ES-I3 (cell line): ENCODE measurements around the gene SPATA25.
A peak's percentile ranks its signal among the peaks of the same experiment; 100 is the strongest.
"Not testable (repeated sequence)": the region's sequence is repeated elsewhere in the genome, so short reads cannot be mapped to it uniquely, and the experiment has no call there.

Source experiments
- H3K36me3 ChIP-seq: 2 replicates; pipeline ENCODE4 v1.6.1; 2013; ENCODE audit warnings: mild to moderate bottlenecking, low read length, control low read depth, moderate library complexity; ENCODE audit not compliant: insufficient read depth
- H3K4me1 ChIP-seq: 2 replicates; pipeline ENCODE4 v1.6.1; 2013; ENCODE audit warnings: mild to moderate bottlenecking, control low read depth, low read length; ENCODE audit not compliant: insufficient read depth
- H3K9ac ChIP-seq: 2 replicates; pipeline ENCODE4 v1.6.1; 2013; ENCODE audit warnings: low read depth, mild to moderate bottlenecking, low read length, moderate library complexity
- H3K9me3 ChIP-seq: 2 replicates; pipeline ENCODE4 v1.6.1; 2013; ENCODE audit warnings: mild to moderate bottlenecking, low read length, moderate library complexity; ENCODE audit not compliant: control insufficient read depth, insufficient read depth

SPATA25 gene, protein sequence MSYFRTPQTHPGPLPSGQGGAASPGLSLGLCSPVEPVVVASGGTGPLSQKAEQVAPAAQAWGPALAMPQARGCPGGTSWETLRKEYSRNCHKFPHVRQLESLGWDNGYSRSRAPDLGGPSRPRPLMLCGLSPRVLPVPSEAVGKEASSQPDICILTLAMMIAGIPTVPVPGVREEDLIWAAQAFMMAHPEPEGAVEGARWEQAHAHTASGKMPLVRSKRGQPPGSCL

DNA sequence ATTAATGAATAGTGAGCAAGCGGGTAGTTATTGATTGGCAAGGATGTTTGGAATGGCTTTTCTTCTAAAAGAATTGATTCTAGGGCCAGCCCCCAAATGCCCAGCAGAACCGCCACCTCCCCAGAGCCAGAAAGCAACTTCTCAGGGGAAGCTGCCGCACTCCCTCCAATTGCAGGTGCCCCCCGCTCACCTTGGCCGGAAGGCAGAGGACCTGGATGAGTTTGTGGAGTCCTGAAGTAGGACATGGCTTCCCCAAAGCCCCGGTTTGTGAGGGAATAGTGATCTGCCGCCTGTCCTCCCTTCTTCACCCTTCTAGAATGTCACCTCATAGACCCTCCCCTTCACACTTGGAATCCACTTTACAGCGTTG, at the start of gene SPATA25:
Gene SPATA25 (minus strand): TSS at position 277 of the 370 bp plus-strand sequence. CDS start 32 bp downstream, at position 245.
- Histone ChIP-seq H3K4me1 (no peaks in the 10 kb centered on the region), H3K9me3 (no peaks in the 10 kb centered on the region), H3K36me3 (peaks cover 3% of the 10 kb centered on the region; the same call in 1 of the 2 replicates), H3K9ac (no peak within 1 kb of the TSS)

DNA sequence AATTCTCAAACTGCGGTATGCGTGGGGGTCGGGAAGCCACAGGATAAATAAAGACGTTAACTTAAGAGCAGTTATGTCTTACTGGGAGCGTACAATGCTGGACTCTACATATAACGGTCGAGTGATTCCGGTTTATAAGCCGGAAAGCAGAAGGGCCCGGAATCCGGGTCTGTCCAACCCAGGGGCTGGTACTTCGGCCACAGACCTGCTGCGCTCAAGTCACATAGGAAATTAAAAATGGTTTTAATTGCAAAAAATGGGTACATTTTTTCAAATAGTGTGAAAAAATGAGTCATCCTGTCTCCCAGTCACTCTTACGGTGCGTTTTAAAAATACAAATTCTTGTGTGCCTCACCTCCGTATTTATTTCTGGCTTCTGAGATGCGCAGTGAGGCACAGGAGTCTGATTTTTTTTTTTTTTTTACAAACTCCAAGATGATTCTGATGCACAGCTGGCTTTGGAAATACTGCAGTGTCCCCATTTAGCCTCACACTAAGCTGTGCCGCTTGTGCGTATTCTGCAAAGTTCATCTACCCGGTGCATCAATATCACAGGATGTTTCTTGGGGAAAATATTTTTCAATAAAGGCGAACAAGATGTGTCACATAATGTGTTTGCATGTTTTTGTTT, 48.1 kb upstream of the SPATA25 start:
- H3K9me3 ChIP-seq = no peaks in the 10 kb centered on the region
- peaks cover 9% of the 10 kb centered on the region for H3K36me3 ChIP-seq
- peak overlapping the region; percentile 81 for H3K9ac ChIP-seq
- H3K4me1 ChIP-seq = peaks cover 17% of the 10 kb centered on the region

DNA sequence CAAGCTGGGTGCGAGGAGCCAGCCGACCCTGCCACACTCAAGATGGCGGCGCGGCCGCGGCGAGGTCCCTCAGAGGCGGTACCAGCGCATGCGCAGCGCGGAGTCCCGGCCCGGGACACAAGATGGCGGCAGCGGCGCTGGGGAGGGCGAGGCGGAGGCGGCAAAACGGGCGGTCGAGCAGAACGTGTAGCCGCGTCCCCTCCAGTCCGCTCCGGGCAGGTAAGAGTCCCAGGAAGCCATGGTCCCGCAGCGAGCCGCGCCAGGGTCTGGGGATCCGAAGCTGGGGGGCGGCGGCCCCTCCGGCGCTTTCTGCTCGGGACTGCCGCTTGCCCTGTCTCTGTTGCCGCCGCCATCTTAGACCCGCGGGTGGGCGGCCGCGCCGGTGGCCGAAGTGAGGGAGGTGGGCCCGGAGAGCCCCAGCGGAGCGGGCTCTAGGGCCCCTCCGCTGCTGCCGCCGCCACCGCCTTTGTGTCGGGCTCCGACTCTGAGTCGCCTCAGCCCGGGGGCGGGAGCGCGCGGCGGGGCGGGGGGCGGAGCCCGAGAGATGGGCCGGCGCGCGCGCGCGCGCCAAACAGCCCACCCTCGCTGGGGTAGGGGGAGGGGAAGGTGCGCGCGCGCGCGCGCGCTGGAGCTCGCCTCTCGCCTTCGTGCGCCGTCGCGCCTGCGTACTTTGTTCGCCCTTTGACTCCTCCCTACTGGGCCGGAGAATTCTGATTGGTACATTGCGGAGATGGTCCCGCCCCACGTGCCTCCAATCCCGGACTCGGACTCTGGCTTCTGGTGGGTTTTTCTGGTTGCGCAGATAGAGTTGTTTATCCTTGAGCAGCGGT, 47.4 kb upstream of the SPATA25 start, which contains the start of gene PCIF1:
Gene PCIF1 (plus strand): TSS at position 98 of the 830 bp plus-strand sequence. CDS start 4,317 bp downstream, outside the sequence.
- Histone ChIP-seq H3K4me1 (peaks cover 17% of the 10 kb centered on the region), H3K9me3 (no peaks in the 10 kb centered on the region), H3K9ac (peak within 1 kb of the TSS; percentile 98), H3K36me3 (peaks cover 3% of the 10 kb centered on the region; the same call in 1 of the 2 replicates)

DNA sequence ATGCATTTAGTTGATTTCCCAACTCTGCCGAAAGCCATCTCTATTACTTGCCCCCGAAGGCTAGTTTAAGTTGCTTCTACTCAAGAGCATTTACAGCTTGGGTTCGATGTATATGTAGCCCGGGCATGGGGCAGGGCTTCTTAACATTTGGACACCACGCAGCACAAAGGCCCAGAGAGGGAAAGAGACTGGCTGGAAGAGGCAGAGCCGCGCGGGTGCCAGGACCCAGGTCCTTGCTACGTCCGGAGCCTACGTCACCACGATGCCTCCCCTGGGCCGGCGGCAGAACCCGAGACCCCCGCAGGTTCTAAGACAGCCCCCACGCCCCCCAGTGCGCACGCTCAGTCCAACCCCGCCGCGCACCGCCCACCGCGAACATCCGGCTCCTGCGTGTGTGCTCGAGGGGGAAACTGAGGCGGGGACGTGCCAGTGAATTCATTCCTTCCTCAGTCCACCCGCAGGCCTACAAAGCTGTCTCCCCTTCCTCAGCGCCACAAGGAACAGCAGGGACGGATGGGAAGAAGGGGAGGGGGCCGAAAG, 46.7 kb upstream of the SPATA25 start:
- Histone ChIP-seq H3K9me3 (no peaks in the 10 kb centered on the region), H3K36me3 (no peaks in the 10 kb centered on the region), H3K4me1 (peaks cover 17% of the 10 kb centered on the region), H3K9ac (peak overlapping the region; percentile 98)

DNA sequence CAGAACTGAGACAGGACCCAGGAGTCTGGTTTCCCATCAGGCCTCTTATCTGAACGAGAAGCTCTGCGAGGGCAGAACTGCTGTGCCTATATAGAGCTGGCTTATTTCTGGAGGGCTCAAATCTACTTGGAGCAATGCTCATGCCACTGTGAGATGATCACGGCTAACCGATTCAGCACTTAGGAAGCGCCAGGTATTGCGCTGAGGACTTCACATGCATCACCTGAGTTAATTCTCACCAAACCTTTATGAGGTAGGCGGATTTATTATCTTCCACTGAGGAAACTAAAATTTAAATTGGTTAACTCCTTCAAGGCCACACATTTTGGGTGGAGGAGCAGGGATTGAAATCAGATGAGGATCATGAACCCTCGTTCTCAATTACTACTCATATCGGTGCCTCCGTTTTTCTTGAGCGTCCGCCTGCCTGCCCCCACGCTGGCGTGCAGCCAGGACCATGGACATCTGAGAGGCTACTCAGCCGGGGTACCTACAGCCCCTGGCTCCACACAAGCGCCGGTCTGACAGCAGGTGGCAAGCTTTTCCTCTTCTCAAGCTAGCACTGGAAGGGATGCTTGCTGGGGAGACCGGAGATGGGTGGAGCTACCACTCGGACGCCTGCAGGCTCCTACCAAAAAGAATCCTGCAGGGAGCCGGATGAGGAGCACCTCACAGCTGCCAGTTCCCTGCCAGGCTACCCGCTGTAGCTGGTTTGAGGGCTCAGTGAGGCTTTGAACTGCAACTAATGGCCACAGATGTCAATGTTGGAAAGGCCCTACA, 46.0 kb upstream of the SPATA25 start:
- Histone ChIP-seq H3K9me3 (no peaks in the 10 kb centered on the region), H3K4me1 (peaks cover 15% of the 10 kb centered on the region), H3K36me3 (no peaks in the 10 kb centered on the region), H3K9ac (peak overlapping the region; percentile 98)

DNA sequence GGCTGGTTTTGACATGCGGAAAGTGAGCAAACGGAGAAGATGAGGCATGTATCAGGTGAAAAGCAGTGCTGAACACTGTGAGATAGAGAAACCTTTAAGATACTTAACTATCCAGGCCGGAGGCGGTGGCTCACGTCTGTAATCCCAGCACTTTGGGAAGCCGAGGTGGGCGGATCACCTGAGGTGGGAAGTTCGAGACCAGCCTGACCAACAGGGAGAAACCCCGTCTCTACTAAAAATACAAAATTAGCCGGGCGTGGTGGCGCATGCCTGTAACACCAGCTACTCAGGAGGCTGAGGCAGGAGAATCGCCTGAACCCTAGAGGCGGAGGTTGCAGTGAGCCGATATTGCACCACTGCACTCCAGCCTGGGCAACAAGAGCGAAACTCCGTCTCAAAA, 44.3 kb upstream of the SPATA25 start:
- H3K4me1 ChIP-seq, H3K9me3 ChIP-seq, H3K9ac ChIP-seq, H3K36me3 ChIP-seq: not testable (repeated sequence)

DNA sequence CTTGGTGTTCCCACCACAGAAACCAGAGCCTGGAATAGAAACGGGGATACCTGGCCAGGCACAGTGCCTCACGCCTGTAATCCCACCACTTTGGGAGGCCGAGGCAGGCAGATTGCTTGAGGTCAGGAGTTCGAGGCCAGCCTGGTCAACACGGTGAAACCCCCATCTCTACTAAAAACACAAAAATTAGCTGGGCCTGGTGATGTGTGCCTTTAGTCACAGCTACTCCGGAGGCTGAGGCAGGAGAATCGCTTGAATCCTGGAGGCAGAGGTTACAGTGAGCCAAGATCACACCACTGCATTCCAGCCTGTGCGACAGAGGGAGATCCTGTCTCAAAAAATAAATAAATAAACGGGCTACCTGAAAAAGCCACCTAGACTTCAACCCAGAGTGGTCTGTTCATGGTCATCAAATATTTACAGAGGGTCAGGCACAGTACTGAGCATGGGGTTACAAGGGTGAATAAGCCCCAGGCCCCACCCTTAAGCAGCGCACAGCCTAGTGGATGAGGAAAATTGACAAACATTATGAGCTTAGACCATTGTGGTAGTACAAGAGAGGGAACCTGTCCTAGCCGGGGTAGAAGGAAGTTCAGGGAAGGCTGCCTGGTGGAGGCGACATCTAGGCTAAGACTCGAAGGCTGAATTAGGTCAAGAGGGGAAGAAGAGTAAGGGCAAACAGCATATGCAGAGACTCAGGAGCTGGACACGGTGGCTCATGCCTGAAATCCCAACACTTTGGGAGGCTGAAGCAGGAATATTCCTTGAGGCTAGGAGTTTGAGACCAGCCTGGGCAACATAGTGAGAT, 39.9 kb upstream of the SPATA25 start:
- Histone ChIP-seq H3K9me3 (no peaks in the 10 kb centered on the region), H3K4me1 (no peaks in the 10 kb centered on the region), H3K36me3 (no peaks in the 10 kb centered on the region), H3K9ac (no peak overlapping the region)

DNA sequence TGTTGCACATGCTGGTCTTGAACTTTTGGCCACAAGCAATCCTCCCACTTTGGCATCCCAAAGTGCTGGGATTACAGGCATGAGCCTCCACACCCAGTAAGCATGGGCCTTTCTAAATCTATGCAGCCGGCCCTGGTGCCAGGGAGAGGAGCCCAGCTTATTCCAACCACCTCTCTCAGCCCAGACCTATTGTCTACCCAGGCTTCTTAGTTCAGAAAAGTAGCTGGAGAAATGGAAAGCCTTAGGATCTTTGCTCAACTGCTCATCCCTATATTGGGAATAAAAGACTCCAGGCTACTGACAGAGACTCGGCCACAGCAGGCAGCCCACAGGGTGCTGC, 39.3 kb upstream of the SPATA25 start:
- H3K4me1 ChIP-seq = no peaks in the 10 kb centered on the region
- no peaks in the 10 kb centered on the region for H3K36me3 ChIP-seq
- H3K9ac ChIP-seq = no peak overlapping the region
- H3K9me3 ChIP-seq = no peaks in the 10 kb centered on the region

DNA sequence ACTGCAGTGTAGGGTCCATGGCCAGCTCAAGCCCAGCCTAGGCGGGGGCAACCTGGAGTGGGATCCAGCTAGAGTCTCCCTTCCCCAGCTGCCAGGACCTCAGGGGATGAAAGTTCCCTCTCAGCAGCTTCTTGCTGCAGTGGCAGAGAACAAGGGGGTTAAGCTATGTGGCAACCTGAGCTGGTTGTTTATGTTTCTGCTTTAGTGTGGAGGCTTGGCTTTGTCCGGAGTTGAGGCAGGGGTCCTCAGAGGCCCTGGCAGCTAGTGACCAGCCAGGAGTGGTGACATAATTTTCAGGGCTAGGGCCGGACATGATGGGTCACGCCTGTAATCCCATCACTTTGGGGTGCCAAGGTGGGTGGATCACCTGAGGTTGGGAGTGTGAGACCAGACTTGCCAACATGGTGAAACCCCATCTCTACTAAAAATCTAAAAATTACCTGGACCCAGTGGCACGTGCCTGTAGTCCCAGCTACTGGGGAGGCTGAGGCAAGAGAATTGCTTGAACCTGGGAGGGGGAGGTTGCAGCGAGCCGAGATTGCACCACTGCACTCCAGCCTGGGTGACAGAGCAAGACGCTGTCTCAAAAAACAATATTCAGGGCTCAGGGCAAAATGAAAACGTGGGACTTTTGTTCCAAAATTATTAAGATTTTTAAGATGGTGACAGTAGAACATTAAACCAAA, 38.5 kb upstream of the SPATA25 start:
- Histone ChIP-seq H3K9me3 (no peaks in the 10 kb centered on the region), H3K9ac (no peak overlapping the region), H3K36me3 (no peaks in the 10 kb centered on the region), H3K4me1 (no peaks in the 10 kb centered on the region)

DNA sequence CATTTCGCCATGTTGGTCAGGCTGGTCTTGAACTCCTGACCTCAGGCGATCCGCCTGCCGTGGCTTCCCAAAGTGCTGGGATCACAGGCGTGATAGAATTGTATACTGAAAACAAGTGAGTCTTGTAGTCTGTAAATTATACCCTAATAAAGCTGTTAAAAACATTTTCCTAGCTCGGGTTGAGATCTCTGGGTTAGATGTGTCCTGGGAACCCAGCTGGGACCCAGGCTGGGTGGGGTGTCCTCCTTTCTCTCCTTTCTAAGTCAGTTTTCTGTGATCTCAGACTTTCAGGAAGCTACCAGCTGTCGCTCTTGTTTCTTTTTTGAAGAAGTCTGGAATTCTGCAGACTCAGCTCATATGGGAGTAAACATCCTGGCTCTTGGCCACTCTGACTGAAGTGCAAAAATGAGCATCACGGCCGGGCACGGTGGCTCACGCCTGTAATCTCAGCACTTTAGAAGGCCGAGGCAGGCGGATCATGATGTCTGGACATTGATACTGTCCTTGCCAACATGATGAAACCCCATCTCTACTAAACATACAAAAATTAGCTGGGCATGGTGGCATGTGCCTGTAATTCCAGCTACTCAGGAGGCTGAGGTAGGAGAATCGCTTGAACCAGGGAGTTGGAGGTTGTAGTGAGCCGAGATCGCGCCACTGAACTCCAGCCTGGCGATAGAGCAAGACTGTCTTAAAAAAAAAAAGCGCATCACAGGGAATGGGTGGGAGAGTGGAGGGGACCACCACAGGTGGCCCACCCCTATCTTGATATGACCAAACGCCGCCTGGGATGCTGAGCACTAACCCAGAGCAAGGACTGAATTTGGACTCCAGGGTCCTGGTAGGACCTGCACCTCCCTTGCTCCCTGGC, 37.2 kb upstream of the SPATA25 start:
- H3K36me3 ChIP-seq = no peaks in the 10 kb centered on the region
- peaks cover 4% of the 10 kb centered on the region; the same call in 1 of the 2 replicates for H3K4me1 ChIP-seq
- no peak overlapping the region for H3K9ac ChIP-seq
- H3K9me3 ChIP-seq = no peaks in the 10 kb centered on the region

DNA sequence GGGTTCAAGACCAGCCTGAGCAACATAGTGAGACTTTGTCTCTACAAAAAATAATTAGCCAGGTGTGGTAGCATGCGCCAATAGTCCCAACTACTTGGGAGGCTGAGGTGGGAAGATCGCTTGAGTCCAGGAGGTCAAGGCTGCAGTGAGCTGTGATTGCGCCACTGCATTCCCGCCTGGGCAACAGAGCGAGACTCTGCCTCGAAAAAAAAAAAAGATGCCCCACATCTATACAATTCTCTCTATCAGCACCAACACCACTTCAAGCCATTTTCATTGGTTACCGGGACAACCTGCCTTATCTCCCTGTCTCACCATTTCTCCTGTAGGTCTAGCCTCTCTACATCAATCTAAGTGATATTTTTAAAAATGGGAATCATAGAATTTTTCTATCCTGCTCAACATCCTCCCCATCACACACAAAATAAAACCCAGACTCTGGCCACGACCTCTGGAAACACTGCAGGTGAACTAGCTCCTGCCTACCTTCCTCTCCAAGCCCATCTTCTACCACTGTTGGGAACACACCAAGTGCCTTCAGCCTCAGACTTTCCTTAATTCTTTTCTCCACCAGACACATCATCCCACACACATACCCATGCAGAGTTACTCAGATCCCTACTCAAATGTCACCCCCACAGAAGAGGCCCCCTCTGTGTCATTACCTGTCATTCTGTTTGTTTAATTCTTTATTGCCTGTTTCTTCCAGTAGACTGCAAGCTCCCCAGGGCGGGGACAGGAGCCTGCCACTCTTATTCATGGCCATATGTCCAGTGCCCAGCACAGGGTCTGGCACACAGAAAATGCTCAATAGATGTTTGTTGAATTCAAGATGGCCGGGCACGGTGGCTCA, 34.1 kb upstream of the SPATA25 start:
- no peak overlapping the region for H3K9ac ChIP-seq
- H3K36me3 ChIP-seq = no peaks in the 10 kb centered on the region
- peaks cover 4% of the 10 kb centered on the region; the same call in 1 of the 2 replicates for H3K4me1 ChIP-seq
- no peaks in the 10 kb centered on the region for H3K9me3 ChIP-seq
